HCT116 (cell line): ENCODE measurements around the gene TRPM5. TPM values are rescaled to one million over a fixed set of nuclear protein-coding genes. Genes with fewer than 3 reads are reported as not detected.

Experiments used
- ATAC-seq: fragments of 200-7000 bp; cut with Tn5 transposase; 2 replicates; pipeline ENCODE4 v1.9.1; 2020; ENCODE audit warnings: mild to moderate bottlenecking, moderate library complexity
- BruUV-seq: library from RNA; stranded (reverse); fragments of 400-500 nt; replicated peaks from 2 replicates; lab custom pipeline; 2021; lab: Mats Ljungman, UMichigan
- CTCF ChIA-PET: fragments of 300-600 bp; sonication (Branson Sonifier 250); formaldehyde crosslinking; loops from one replicate; lab custom pipeline; 2021; ENCODE audit warnings: antibody characterized with exemption; lab: Charles Lee
- POLR2A ChIA-PET: fragments of 300-600, 350-600 bp; sonication (Branson Sonifier 250); formaldehyde crosslinking; loops from one replicate; lab custom pipeline; 2021; ENCODE audit warnings: antibody characterized with exemption; lab: Charles Lee
- RAD21 ChIA-PET, 2 experiments: fragments of 300-600 bp; sonication (Branson Sonifier 250); formaldehyde crosslinking; loops; one replicate each; lab custom pipeline; 2023; ENCODE audit warnings: low total read pairs in 2 of 2; ENCODE audit not compliant: uncharacterized antibody in 2 of 2, unreplicated experiment in 2 of 2, low non-redundant PET in 1 of 2; lab: Charles Lee
- DNase-seq: peaks from one replicate; pipeline ENCODE4 v3.0.0-alpha.2; 2010; ENCODE audit warnings: low read depth, low spot score
- H2AFZ ChIP-seq: fragments of 200-600 bp; shearing (Covaris generic), sonication (generic); 2 replicates; pipeline ENCODE4 v1.6.1; 2017; ENCODE audit warnings: low read depth, mixed run types, mixed read lengths, antibody characterized with exemption, low read length; ENCODE audit not compliant: poor library complexity, severe bottlenecking
- H3K27ac ChIP-seq: 2 replicates; pipeline ENCODE4 v1.5.1; 2012; ENCODE audit warnings: low read depth, low read length
- H3K27me3 ChIP-seq: fragments of 200-600 bp; sonication (generic); 2 replicates; pipeline ENCODE4 v1.6.1; 2016; ENCODE audit warnings: mixed run types, low read length, mixed read lengths; ENCODE audit not compliant: insufficient read depth
- H3K36me3 ChIP-seq, 2 experiments: fragments of 200-500 bp in 1 of 2; fragments of 200-600 bp in 1 of 2; sonication (Bioruptor generic) in 1 of 2; sonication (generic) in 1 of 2; 2 replicates each; pipeline versions ENCODE4 v1.5.1 to v1.6.1; 2014 to 2016; ENCODE audit warnings: low read length in 2 of 2, inconsistent platforms in 1 of 2, mixed read lengths in 1 of 2, mixed run types in 1 of 2; ENCODE audit not compliant: insufficient read depth in 2 of 2, control insufficient read depth in 1 of 2
- H3K4me1 ChIP-seq, 2 experiments: fragments of 200-600 bp in 1 of 2; sonication (generic) in 1 of 2; 2 replicates each; pipeline versions ENCODE4 v1.5.1 to v1.6.1; 2012 to 2017; ENCODE audit warnings: low read length in 2 of 2, inconsistent platforms in 1 of 2, mild to moderate bottlenecking in 1 of 2, mixed read lengths in 1 of 2, mixed run types in 1 of 2, moderate library complexity in 1 of 2; ENCODE audit not compliant: insufficient read depth in 2 of 2, control insufficient read depth in 1 of 2
- H3K4me2 ChIP-seq: fragments of 200-600 bp; sonication (generic); 2 replicates; pipeline ENCODE4 v1.6.1; 2017; ENCODE audit warnings: mixed run types, low read length, mixed read lengths
- H3K4me3 ChIP-seq, 2 experiments: fragments of 200-600 bp in 1 of 2; sonication (generic) in 1 of 2; replicated peaks in 1 of 2; 2 replicates each; pipeline ENCODE4 v1.5.1; 2011 to 2016; ENCODE audit warnings: low read length in 2 of 2, control low read depth in 1 of 2, low read depth in 1 of 2, mild to moderate bottlenecking in 1 of 2, mixed read lengths in 1 of 2, mixed run types in 1 of 2
- H3K79me2 ChIP-seq: fragments of 200-600 bp; sonication (generic); 2 replicates; pipeline ENCODE4 v1.6.1; 2017; ENCODE audit warnings: mild to moderate bottlenecking, mixed run types, low read length, moderate library complexity, mixed read lengths; ENCODE audit not compliant: insufficient read depth
- H3K9ac ChIP-seq: fragments of 200-600 bp; sonication (generic); 2 replicates; pipeline ENCODE4 v1.6.1; 2016; ENCODE audit warnings: low read length, mixed read lengths
- H3K9me2 ChIP-seq: fragments of 200-600 bp; sonication (generic), shearing (Covaris generic); 2 replicates; pipeline ENCODE4 v1.6.1; 2017; ENCODE audit warnings: mixed run types, mild to moderate bottlenecking, moderate library complexity; ENCODE audit not compliant: insufficient read depth
- H3K9me3 ChIP-seq, 2 experiments: fragments of 200-500 bp in 1 of 2; fragments of 200-600 bp in 1 of 2; sonication (Bioruptor generic) in 1 of 2; sonication (generic) in 1 of 2; 2 replicates each; pipeline ENCODE4 v1.6.1; 2014 to 2017; ENCODE audit warnings: low read length in 2 of 2, mixed read lengths in 2 of 2, inconsistent platforms in 1 of 2, low read depth in 1 of 2, mild to moderate bottlenecking in 1 of 2, mixed run types in 1 of 2, moderate library complexity in 1 of 2; ENCODE audit not compliant: control insufficient read depth in 1 of 2, insufficient read depth in 1 of 2
- H4K20me1 ChIP-seq: fragments of 200-600 bp; sonication (generic), shearing (Covaris generic); 2 replicates; pipeline ENCODE4 v1.6.1; 2017; ENCODE audit warnings: mixed run types, mild to moderate bottlenecking, moderate library complexity; ENCODE audit not compliant: insufficient read depth
- ATF3 ChIP-seq: IDR thresholded peaks from 2 replicates; pipeline ENCODE4 v1.6.1; 2012
- CEBPB ChIP-seq: IDR thresholded peaks from 2 replicates; pipeline ENCODE4 v1.6.1; 2012; ENCODE audit warnings: low read depth
- ELF1 ChIP-seq: IDR thresholded peaks from 2 replicates; pipeline ENCODE4 v1.6.1; 2012; ENCODE audit warnings: low read depth, borderline replicate concordance
- EZH2 ChIP-seq: fragments of 200-600 bp; sonication (generic); IDR thresholded peaks from 2 replicates; pipeline ENCODE4 v1.6.1; 2017; ENCODE audit warnings: antibody characterized with exemption, mixed run types
- EZH2phosphoT487 ChIP-seq: fragments of 200-600 bp; IDR thresholded peaks from 2 replicates; pipeline ENCODE4 v1.6.1; 2018; ENCODE audit warnings: antibody characterized with exemption, borderline replicate concordance
- POLR2AphosphoS5 ChIP-seq: IDR thresholded peaks from 2 replicates; pipeline ENCODE4 v1.6.1; 2011; ENCODE audit warnings: mild to moderate bottlenecking, low read depth, low read length, moderate library complexity
- REST ChIP-seq: IDR thresholded peaks from 2 replicates; pipeline ENCODE4 v1.6.1; 2012; ENCODE audit warnings: low read depth
- SRF ChIP-seq: IDR thresholded peaks from 2 replicates; pipeline ENCODE4 v1.6.1; 2012; ENCODE audit warnings: low read depth
- TCF7L2 ChIP-seq: IDR thresholded peaks from 2 replicates; pipeline ENCODE4 v1.7.0; 2011; ENCODE audit warnings: borderline replicate concordance, inconsistent platforms; ENCODE audit not compliant: insufficient read depth, insufficient read length; ENCODE audit errors: extremely low read depth
- intact Hi-C: fragments of 100-400 bp; cut with micrococcal nuclease; formaldehyde crosslinking; loops from 2 replicates; pipeline ENCODE4 v1.10.0; 2022
- total RNA-seq: library from RNA; stranded (reverse); gene quantifications from one replicate; pipeline ENCODE4 v1.2.1, GENCODE V29; 2021; ENCODE audit not compliant: unreplicated experiment

The TRPM5 gene
- total RNA-seq, 1 experiment from 2014 or later: 0.07 TPM

- no peaks in the 10 kb centered on the region for H4K20me1 ChIP-seq
- BruUV-seq: no TSS peak
- CTCF ChIA-PET: no interaction called here
- no peaks in the 10 kb centered on the region for H3K9me2 ChIP-seq
- no peaks in the 10 kb centered on the region for H3K79me2 ChIP-seq
- no peaks in the 10 kb centered on the region for H3K4me1 ChIP-seq
- H3K9ac ChIP-seq: no peak overlapping the region
- H3K36me3 ChIP-seq: no peaks in the 10 kb centered on the region
- no peak for DNase-seq
- TF ChIP-seq TCF7L2 (no peak), SRF (no peak), CEBPB (no peak), ATF3 (no peak), EZH2phosphoT487 (no peak), POLR2AphosphoS5 (no peak), REST (no peak), ELF1 (no peak), EZH2 (no peak)
- TF ChIP-seq, all 23 proteins: peak for 0
- Histone ChIP-seq H3K27ac (no peak overlapping the region), H3K9me3 (peaks cover 10 to 18% of the 10 kb centered on the region in 2 experiments; a peak in 3 of 4 replicates), H3K27me3 (no peaks in the 10 kb centered on the region), H3K4me3 (no peak overlapping the region), H3K4me2 (no peak overlapping the region), H2AFZ (no peak overlapping the region)
- intact Hi-C loops: no loop called here
- no peak for ATAC-seq
- ChIA-PET RAD21 (no interaction called here), POLR2A (no interaction called here)
These were observed 38.4 kb upstream of the TRPM5 start for GRCh38 chr11:2482745-2483144.
